Measurements from ENCODE around the gene CLTCL1. TPM values are rescaled to one million over a fixed set of nuclear protein-coding genes. Genes with fewer than 3 reads are reported as not detected.
"Not testable (repeated sequence)": the region's sequence is repeated elsewhere in the genome, so short reads cannot be mapped to it uniquely, and the experiment has no call there.

The CLTCL1 gene
- total RNA-seq, 1 experiment from 2014 or later: 7.5 TPM

- Histone ChIP-seq H3K4me1 (no peaks in the 10 kb centered on the region), H3K4me3 (no peak overlapping the region), H3K9me3 (replicated peaks) (no peaks in the 10 kb centered on the region), H3K27me3 (no peaks in the 10 kb centered on the region), H3K27ac (no peak overlapping the region), H3K36me3 (peaks cover 5% of the 10 kb centered on the region; the same call in 1 of the 2 replicates)
- no peak for DNase-seq
These were observed 83.2 kb downstream of the CLTCL1 start for GRCh38 chr22:19208287-19208847.

GRCh38 chr22:19207884-19208283, 83.6 kb downstream of the CLTCL1 start:
- no peak overlapping the region for H3K27ac ChIP-seq
- H3K36me3 ChIP-seq: peaks cover 5% of the 10 kb centered on the region; the same call in 1 of the 2 replicates

GRCh38 chr22:19207401-19207808, 84.1 kb downstream of the CLTCL1 start:
- no peak for DNase-seq
- H3K9me3 ChIP-seq (replicated peaks): no peaks in the 10 kb centered on the region
- no peak overlapping the region for H3K4me3 ChIP-seq
- no peaks in the 10 kb centered on the region for H3K4me1 ChIP-seq
- H3K27ac ChIP-seq: no peak overlapping the region
- no peaks in the 10 kb centered on the region for H3K27me3 ChIP-seq
- peaks cover 5% of the 10 kb centered on the region; the same call in 1 of the 2 replicates for H3K36me3 ChIP-seq

More at GRCh38 chr22:19207884-19208283, 83.6 kb downstream of the CLTCL1 start:
- H3K27me3 ChIP-seq: no peaks in the 10 kb centered on the region
- no peak overlapping the region for H3K4me3 ChIP-seq
- DNase-seq: no peak
- no peaks in the 10 kb centered on the region for H3K4me1 ChIP-seq
- no peaks in the 10 kb centered on the region for H3K9me3 ChIP-seq (replicated peaks)

- peaks cover 5% of the 10 kb centered on the region; the same call in 1 of the 2 replicates for H3K36me3 ChIP-seq
- H3K9me3 ChIP-seq (replicated peaks): no peaks in the 10 kb centered on the region
- no peaks in the 10 kb centered on the region for H3K4me1 ChIP-seq
- no peaks in the 10 kb centered on the region for H3K27me3 ChIP-seq
- no peak for DNase-seq
- H3K4me3 ChIP-seq: no peak overlapping the region
- H3K27ac ChIP-seq: no peak overlapping the region
These were observed 85.2 kb downstream of the CLTCL1 start for GRCh38 chr22:19206287-19206686.

- H3K4me1 ChIP-seq: no peaks in the 10 kb centered on the region
- H3K9me3 ChIP-seq (replicated peaks): no peaks in the 10 kb centered on the region
- H3K27ac ChIP-seq: no peak overlapping the region
- no peak overlapping the region for H3K4me3 ChIP-seq
- DNase-seq: no peak
- no peaks in the 10 kb centered on the region for H3K27me3 ChIP-seq
- peaks cover 5% of the 10 kb centered on the region; the same call in 1 of the 2 replicates for H3K36me3 ChIP-seq
These were observed 86.9 kb downstream of the CLTCL1 start for GRCh38 chr22:19204640-19205039.

GRCh38 chr22:19203834-19204233, 87.7 kb downstream of the CLTCL1 start:
- Histone ChIP-seq H3K27ac (no peak overlapping the region), H3K27me3 (no peaks in the 10 kb centered on the region), H3K4me3 (no peak overlapping the region), H3K9me3 (replicated peaks) (no peaks in the 10 kb centered on the region), H3K36me3 (peaks cover 5% of the 10 kb centered on the region; the same call in 1 of the 2 replicates), H3K4me1 (no peaks in the 10 kb centered on the region)
- DNase-seq: no peak

- not testable (repeated sequence) for H3K27me3 ChIP-seq; H3K9me3 ChIP-seq (replicated peaks); H3K27ac ChIP-seq; H3K4me1 ChIP-seq; H3K4me3 ChIP-seq; DNase-seq; H3K36me3 ChIP-seq
These were observed 88.7 kb downstream of the CLTCL1 start for GRCh38 chr22:19202799-19203186.

DNA sequence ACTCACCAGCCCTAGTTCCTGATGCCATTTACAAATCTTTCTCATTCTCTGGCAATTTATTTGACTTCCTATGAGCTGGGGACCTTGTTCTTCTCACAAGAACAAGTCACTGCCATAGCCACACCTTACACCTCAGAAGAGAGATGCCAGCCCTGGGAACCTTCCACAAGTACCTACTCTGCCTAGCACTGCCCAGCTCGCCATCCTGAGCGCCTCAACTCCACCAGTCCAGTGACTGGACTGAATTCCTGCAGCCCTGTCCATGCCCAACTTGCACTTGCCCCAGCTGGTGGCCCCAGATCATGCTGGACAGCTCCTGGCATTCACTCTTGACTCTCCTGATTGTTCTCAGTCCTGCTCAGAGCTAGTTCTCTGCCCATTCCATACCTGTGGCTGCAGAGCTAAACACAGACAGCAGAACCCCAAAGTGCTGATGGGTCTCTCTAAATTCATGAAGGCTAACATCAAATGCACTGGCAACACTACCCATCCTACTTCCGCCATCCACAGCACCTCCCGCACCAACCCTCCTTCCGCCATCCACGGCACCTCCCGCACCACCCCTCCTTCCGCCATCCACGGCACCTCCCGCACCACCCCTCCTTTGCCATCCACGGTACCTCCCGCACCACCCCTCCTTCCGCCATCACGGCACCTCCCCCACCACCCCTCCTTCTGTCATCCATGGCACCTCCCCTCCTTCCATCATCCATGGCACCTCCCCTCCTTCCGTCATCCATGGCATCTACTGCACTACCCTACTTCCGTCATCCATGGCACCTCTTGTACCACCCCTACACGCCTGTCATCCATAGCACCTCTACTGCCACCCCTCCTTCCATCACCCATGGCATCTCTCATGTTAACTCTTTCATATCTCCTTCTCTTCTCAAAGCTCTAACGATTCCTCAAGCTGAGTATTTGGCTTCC, 89.4 kb downstream of the CLTCL1 start:
- no peak overlapping the region for H3K27ac ChIP-seq
- H3K9me3 ChIP-seq (replicated peaks): no peaks in the 10 kb centered on the region
- DNase-seq: no peak
- H3K27me3 ChIP-seq: no peaks in the 10 kb centered on the region
- no peak overlapping the region for H3K4me3 ChIP-seq
- H3K4me1 ChIP-seq: no peaks in the 10 kb centered on the region
- peaks cover 5% of the 10 kb centered on the region; the same call in 1 of the 2 replicates for H3K36me3 ChIP-seq

GRCh38 chr22:19201130-19201868, 90.2 kb downstream of the CLTCL1 start:
- Histone ChIP-seq H3K36me3 (peaks cover under 1% of the 10 kb centered on the region; the same call in 1 of the 2 replicates), H3K4me1 (no peaks in the 10 kb centered on the region), H3K27ac (no peak overlapping the region), H3K4me3 (no peak overlapping the region), H3K27me3 (no peaks in the 10 kb centered on the region), H3K9me3 (replicated peaks) (no peaks in the 10 kb centered on the region)
- no peak for DNase-seq

- H3K36me3 ChIP-seq: peaks cover 5% of the 10 kb centered on the region; the same call in 1 of the 2 replicates
- DNase-seq: no peak
- H3K4me3 ChIP-seq: no peak overlapping the region
- H3K4me1 ChIP-seq: no peaks in the 10 kb centered on the region
- no peaks in the 10 kb centered on the region for H3K9me3 ChIP-seq (replicated peaks)
- H3K27ac ChIP-seq: no peak overlapping the region
- no peaks in the 10 kb centered on the region for H3K27me3 ChIP-seq
These were observed 92.0 kb downstream of the CLTCL1 start for GRCh38 chr22:19199479-19199878.

DNA sequence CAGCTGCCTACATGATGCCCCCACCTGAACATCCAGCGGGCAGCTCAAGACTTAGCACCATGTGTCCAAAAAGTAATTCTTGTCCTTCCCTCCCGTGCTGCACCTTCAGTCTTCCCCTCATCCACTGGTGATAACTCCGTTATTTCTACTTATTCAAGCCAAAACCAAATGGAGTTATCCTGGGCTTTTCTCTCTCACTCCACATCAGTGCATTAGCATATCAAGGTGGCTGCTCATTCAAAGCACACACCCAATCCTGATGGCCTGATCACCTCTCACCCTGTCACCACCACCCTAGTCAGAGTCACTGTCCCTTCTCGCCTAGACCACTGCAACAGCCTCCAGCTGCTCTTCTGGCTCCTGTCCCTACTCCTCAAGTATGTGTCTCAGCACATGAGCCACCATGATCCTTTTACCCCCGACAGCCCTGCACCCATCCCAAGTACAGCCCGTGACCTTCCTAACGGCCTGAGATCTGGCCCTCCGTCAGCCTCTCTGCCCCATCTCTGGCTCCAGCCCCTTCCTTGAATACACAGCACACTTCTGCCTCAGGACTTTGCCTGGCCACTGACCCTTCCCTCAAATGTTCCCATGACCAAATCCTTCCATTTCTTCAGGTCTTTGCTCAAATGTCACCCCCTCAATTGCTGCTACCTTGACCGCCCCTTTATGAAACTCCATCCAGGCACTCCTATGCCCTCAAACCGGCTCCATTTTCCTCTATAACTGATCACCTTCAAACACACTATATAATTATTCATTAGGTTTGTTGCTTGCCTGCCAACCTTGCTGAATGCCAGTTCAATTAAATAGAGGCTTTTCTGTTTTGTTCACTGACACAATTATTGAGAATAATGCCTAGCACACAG, 93.3 kb downstream of the CLTCL1 start:
- no peak for DNase-seq
- H3K9me3 ChIP-seq (replicated peaks): no peaks in the 10 kb centered on the region
- no peaks in the 10 kb centered on the region for H3K4me1 ChIP-seq
- H3K27me3 ChIP-seq: no peaks in the 10 kb centered on the region
- no peak overlapping the region for H3K4me3 ChIP-seq
- peaks cover 12% of the 10 kb centered on the region for H3K36me3 ChIP-seq
- no peak overlapping the region for H3K27ac ChIP-seq

DNA sequence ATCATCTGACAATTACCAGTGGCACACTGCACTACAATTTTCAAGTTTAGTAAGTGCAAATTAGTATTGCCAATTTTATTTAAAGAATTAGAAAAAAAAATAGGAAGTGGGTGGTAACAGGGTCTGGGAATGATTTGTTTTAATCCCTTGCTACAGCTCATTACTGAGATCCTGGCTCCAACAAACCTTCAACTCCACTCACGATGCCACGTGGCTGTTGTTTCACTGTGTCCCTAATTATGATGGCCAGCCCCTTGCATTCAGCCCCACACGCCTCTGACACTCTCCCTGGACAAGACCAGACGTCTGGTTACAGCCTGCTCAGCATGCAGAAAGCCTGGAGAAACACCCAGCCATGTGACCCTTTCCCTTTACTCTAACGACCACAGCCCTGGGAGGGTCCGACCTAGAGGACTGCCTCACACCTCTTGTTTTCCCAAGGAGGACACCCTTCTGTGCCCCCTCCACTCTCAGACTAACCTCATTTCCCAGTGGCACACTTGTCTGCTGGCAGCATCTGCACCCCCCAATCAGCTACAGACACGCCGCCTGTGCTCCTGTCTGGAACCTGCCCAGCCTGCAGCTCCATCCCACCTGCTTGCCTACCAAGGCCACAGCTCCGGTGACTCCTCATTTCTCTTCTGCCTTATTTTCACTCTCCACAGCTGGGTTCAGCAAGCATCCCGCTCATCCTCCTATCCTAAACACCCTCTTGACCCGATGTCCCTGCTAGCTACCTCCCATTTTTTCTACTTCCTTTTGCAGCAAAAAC, 94.5 kb downstream of the CLTCL1 start:
- Histone ChIP-seq H3K27me3 (no peaks in the 10 kb centered on the region), H3K4me3 (no peak overlapping the region), H3K27ac (no peak overlapping the region), H3K4me1 (no peaks in the 10 kb centered on the region), H3K9me3 (replicated peaks) (no peaks in the 10 kb centered on the region), H3K36me3 (peaks cover 12% of the 10 kb centered on the region)
- no peak for DNase-seq

- Histone ChIP-seq H3K4me1 (no peaks in the 10 kb centered on the region), H3K4me3 (no peak overlapping the region), H3K27ac (no peak overlapping the region), H3K36me3 (peaks cover 12% of the 10 kb centered on the region), H3K9me3 (replicated peaks) (no peaks in the 10 kb centered on the region), H3K27me3 (no peaks in the 10 kb centered on the region)
- no peak for DNase-seq
These were observed 95.5 kb downstream of the CLTCL1 start for GRCh38 chr22:19195796-19196731.
